Measurements from ENCODE around the gene UXT.
"Not testable (repeated sequence)": the region's sequence is repeated elsewhere in the genome, so short reads cannot be mapped to it uniquely, and the experiment has no call there.

UXT gene

DNA sequence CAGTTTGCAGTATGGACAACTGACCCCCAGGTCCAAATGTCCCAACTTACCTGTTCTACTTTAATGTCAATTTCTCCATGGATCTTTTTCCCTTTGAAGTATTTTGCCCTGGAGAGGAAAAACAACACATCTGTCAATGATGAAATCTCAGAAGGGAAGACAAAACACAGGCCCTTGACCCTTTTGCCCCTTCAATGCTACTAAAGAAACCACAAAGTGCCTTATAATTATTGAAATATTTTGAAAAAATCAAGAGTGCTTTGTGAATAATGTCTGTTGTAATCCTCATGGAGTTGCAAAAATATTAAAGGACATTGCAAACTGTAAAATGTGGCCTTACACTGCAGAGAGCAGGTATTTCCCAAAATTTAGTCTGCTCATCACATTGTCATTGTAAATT lies 51.9 kb downstream of the UXT start:
- H3K36me3 ChIP-seq = no peaks in the 10 kb centered on the region
- H4K20me1 ChIP-seq = no peaks in the 10 kb centered on the region
- H3K4me1 ChIP-seq = peaks cover 11% of the 10 kb centered on the region; the same call in 1 of the 2 replicates
- H3K4me3 ChIP-seq = no peak overlapping the region
- H3K9ac ChIP-seq = no peak overlapping the region
- peaks cover 12% of the 10 kb centered on the region; the same call in 1 of the 2 replicates for H3K9me3 ChIP-seq
- peaks cover 38% of the 10 kb centered on the region for H3K27me3 ChIP-seq
- H3K4me2 ChIP-seq = no peak overlapping the region
- TF ChIP-seq Cebpa-rat (IDR thresholded peaks at IDR 0.05) = no peak
- no peak overlapping the region for H3K27ac ChIP-seq

DNA sequence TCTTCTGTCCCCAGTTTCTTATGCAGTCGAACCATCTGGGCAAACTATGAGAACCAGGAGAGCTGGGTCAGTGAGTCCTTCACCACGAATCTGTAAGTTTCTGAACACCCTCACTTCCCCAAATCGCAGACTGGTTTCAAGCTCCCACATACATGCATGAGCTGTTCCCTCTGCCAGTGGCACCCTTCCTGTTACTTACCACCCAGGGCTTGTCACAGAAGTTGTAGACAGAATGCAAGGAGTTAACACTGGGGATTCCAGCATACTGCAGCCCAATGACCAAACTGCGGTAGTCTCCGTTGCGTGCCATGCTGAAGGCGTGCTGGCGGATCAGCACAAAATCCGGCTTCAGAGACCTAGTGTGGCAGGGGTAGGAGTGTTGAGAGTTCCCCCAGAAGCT lies 54.0 kb downstream of the UXT start:
- no peaks in the 10 kb centered on the region for H4K20me1 ChIP-seq
- H3K36me3 ChIP-seq = no peaks in the 10 kb centered on the region
- H3K27ac ChIP-seq = no peak overlapping the region
- H3K27me3 ChIP-seq = peaks cover 26% of the 10 kb centered on the region
- no peak overlapping the region for H3K4me2 ChIP-seq
- H3K9ac ChIP-seq = no peak overlapping the region
- peaks cover 14% of the 10 kb centered on the region for H3K9me3 ChIP-seq
- H3K4me3 ChIP-seq = no peak overlapping the region
- no peak for TF ChIP-seq Cebpa-rat (IDR thresholded peaks at IDR 0.05)
- H3K4me1 ChIP-seq = peaks cover 11% of the 10 kb centered on the region; the same call in 1 of the 2 replicates

DNA sequence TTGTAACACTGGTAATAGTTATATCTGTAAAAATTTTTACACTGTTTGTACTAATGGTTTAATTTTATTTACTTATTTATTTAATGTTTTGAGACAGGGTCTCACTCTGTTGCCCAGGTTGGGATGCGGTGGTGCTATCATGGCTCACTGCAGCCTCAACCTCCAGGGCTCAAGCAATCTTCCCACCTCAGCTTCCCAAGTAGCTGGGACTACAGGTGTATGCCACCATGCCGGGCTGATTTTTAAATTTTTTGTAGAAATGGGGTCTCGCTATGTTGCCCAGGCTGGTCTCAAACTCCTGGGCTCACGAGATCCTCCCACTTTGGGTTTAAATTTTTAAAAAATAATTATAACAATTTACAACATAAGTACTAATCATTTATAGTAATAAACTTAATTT lies 55.9 kb downstream of the UXT start:
- not testable (repeated sequence) for H3K36me3 ChIP-seq, H4K20me1 ChIP-seq, H3K4me3 ChIP-seq, H3K9ac ChIP-seq, H3K4me1 ChIP-seq, H3K4me2 ChIP-seq, H3K27ac ChIP-seq
- Histone ChIP-seq H3K9me3 (peaks cover 23% of the 10 kb centered on the region), H3K27me3 (peaks cover 23% of the 10 kb centered on the region)

Measured in BLaER1 (cell line).